ENCODE data around the gene FXYD3.

Gene FXYD3

DNA sequence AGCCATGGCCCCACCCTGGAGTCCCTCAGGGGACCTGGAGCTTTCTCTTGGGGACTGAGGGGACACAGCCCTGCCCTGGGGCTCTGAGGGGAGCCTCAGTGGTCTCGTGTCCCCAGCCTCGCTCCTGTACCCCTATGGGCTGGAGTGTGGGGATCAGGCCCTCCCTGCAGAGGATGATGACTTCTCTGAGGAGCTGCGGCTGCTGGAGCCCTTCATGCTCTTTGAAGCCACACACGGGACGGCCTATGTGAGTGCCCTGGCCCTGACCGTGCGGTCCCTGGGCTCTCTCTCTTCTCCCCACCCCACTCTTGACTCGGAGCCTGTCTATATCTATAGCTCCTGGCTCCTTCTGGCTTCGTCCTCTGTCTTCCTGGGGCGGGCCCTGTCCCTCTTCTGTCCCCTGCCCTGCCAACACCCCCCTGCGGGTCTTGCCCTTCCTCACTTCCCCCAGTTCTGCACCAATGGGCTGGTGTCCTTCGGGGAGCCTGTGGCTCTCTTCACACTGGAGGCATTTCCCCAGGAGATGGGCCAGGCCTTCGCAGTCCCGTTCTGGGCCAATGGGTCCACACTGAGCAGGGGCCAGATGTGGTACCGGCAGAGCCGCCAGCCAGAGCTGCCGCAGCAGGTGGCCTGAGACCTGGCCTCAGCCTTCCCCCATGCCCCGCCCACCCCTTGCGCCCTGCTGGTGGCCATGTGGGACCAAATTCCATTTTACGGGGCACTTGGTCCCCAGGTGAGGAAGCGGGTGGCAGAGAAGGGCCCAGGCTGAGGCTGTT, 41.0 kb upstream of the FXYD3 start:
- Histone ChIP-seq H3K36me3 (no peaks in the 10 kb centered on the region), H3K4me3 (peak overlapping the region; percentile 38), H3K4me2 (peak overlapping the region; percentile 92), H3K27ac (peak overlapping the region; percentile 84), H4K20me1 (no peaks in the 10 kb centered on the region), H3K9ac (peak overlapping the region; percentile 67; the same call in 1 of the 2 replicates), H3K27me3 (no peaks in the 10 kb centered on the region), H3K4me1 (peaks cover 85% of the 10 kb centered on the region), H3K9me3 (no peaks in the 10 kb centered on the region)
- no peak for TF ChIP-seq Cebpa-rat (IDR thresholded peaks at IDR 0.05)

DNA sequence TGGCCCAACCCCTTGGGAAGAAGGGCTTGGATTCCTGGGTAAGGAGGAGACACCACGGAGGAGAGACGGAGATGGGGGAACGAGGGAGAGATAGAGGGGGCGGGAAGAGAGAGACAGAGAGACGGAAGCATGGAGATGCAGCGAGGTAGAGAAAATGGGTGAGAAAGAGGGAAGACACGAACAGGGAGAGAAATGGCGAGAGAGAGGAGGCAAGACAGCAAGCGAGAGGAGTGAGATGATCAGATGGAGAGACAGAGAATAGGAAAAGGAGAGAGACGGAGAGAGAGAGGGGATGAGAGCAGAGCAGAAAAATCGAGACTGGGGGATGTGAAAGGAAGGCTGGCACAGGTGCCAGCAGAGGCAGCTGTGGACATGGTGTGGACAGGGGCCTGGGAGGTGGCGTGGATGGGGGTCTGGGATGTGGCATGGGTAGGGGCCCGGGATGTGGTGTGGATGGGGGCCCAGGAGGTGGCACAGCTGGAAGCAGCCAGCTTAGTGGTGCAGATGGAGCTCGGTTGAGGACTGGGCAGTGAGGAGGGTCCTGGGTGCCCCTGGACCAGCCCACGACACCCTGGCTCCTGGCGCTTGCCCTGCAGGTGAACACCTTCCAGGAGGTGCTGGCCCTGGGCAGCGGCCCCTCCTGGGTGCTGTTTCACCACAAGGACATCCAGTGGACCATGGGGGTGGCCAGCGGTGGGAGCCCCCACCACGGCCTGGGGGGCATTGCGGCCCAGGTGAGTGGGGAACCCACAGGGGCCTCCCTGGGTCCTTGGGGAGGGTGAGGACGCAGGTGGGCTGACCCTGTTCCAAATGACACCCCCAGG, 40.2 kb upstream of the FXYD3 start:
- H3K4me2 ChIP-seq, result peak overlapping the region; percentile 92

DNA sequence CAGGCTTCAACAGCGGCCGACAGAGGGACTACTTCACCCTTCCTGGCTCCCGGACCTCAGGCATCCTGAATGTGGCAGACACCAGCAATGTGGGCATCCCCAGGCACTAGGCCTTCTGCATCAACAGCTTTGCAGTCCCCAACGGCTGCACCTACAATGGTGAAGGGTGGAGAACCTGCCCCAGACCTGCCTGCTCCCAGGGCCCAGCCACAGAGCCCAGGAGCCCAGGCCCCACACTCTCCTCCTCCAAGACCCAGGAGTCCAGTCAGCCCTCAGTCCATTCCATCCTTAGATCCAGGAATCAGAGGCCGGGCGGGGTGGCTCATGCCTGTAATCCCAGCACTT, 39.6 kb upstream of the FXYD3 start:
- Histone ChIP-seq H3K9ac (peak overlapping the region; percentile 60; the same call in 1 of the 2 replicates), H3K27ac (peak overlapping the region; percentile 61), H3K36me3 (no peaks in the 10 kb centered on the region), H3K9me3 (no peaks in the 10 kb centered on the region), H3K4me1 (peaks cover 91% of the 10 kb centered on the region), H3K4me3 (peak overlapping the region; percentile 38; the same call in 1 of the 2 replicates), H4K20me1 (no peaks in the 10 kb centered on the region), H3K27me3 (no peaks in the 10 kb centered on the region), H3K4me2 (peak overlapping the region; percentile 92)
- no peak for TF ChIP-seq Cebpa-rat (IDR thresholded peaks at IDR 0.05)

More for the DNA sequence above, 40.2 kb upstream of the FXYD3 start:
- Histone ChIP-seq H3K27ac (peak overlapping the region; percentile 61), H3K36me3 (no peaks in the 10 kb centered on the region), H3K4me1 (peaks cover 85% of the 10 kb centered on the region), H3K9ac (peak overlapping the region; percentile 60; the same call in 1 of the 2 replicates), H3K27me3 (no peaks in the 10 kb centered on the region), H3K4me3 (peak overlapping the region; percentile 38), H4K20me1 (no peaks in the 10 kb centered on the region), H3K9me3 (no peaks in the 10 kb centered on the region)
- TF ChIP-seq Cebpa-rat (IDR thresholded peaks at IDR 0.05), result no peak

DNA sequence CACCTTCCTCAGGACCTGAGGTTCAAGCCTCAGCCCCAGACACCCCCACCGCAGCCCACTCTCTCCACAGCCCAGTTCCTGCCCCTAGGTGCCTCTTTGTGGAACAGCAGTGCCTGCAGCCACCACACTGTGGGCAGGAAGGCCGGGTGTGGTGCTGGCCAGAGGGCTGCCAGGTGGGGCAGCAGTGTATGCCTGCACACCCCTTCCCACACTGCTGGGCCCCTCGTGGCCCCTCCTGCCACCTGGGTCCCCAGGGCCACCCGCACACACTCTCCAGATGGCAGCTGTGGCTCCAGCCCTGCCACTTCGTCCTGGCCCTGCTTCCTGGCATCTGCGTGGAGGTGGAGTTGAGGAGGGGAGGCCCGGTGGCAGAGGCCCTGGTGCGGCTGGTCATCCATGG, 39.0 kb upstream of the FXYD3 start:
- no peak for TF ChIP-seq Cebpa-rat (IDR thresholded peaks at IDR 0.05)
- H3K4me2 ChIP-seq, result peak overlapping the region; percentile 92
- H3K36me3 ChIP-seq, result no peaks in the 10 kb centered on the region
- H4K20me1 ChIP-seq, result no peaks in the 10 kb centered on the region
- H3K4me1 ChIP-seq, result peaks cover 98% of the 10 kb centered on the region
- H3K9ac ChIP-seq, result peak overlapping the region; percentile 60; the same call in 1 of the 2 replicates
- no peaks in the 10 kb centered on the region for H3K27me3 ChIP-seq
- peak overlapping the region; percentile 61 for H3K27ac ChIP-seq
- H3K4me3 ChIP-seq, result peak overlapping the region; percentile 38; the same call in 1 of the 2 replicates
- no peaks in the 10 kb centered on the region for H3K9me3 ChIP-seq

DNA sequence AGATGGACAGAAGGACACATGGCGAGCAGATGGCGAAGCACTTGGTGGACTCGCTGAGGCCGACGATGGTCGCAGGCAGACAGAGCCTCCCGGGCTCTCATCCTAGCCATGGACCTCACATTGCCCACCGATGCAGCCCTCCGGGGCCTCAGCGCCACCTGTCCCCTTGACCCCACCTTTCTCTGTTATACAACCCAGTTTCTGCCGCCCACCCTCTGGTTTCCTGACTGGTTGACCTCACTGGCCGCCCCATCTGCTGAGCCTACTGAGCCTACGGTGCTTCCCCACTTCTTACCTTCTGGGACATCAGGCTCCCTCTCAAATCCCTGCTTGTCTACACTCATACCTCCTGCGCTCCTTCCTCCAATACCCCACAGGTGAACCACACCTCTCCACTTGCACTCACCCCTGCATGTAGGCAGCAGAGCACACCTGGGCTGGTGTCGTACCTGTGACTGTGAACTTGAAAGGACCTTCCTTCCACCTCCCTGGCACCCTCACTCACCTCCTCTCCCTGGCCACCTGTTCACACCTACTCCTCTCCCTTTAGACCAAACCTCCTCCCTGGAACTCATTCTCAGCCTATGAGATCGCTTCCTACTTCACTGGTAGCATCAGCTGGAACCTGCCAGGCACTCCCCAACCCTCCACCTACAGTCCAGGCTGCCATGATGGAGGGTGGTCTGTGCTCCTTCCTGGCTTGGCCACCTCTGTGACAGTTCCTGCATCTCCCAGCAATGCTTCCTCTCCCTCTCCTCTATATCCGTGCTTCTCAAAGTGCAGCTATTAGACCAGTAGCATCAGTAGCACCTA, 38.0 kb upstream of the FXYD3 start:
- Histone ChIP-seq H3K9ac (peak overlapping the region; percentile 60; the same call in 1 of the 2 replicates), H3K4me3 (no peak overlapping the region), H3K4me2 (peak overlapping the region; percentile 92), H4K20me1 (no peaks in the 10 kb centered on the region), H3K27me3 (no peaks in the 10 kb centered on the region), H3K27ac (peak overlapping the region; percentile 61; the same call in 1 of the 2 replicates), H3K36me3 (no peaks in the 10 kb centered on the region), H3K4me1 (peaks cover 100% of the 10 kb centered on the region), H3K9me3 (no peaks in the 10 kb centered on the region)
- TF ChIP-seq Cebpa-rat (IDR thresholded peaks at IDR 0.05), result no peak

GRCh38 chr19:35079826-35080225, 35.8 kb upstream of the FXYD3 start:
- H3K4me2 ChIP-seq, result 0 out of 2 replicates have a peak overlapping the region, but pooled peaks have one; percentile 5
- H3K9ac ChIP-seq, result no peak overlapping the region
- H3K36me3 ChIP-seq, result no peaks in the 10 kb centered on the region
- H3K4me1 ChIP-seq, result peaks cover 100% of the 10 kb centered on the region
- no peaks in the 10 kb centered on the region for H3K9me3 ChIP-seq
- H3K4me3 ChIP-seq, result no peak overlapping the region
- no peaks in the 10 kb centered on the region for H3K27me3 ChIP-seq
- TF ChIP-seq Cebpa-rat (IDR thresholded peaks at IDR 0.05), result no peak
- H3K27ac ChIP-seq, result no peak overlapping the region; the same call in 1 of the 2 replicates
- no peaks in the 10 kb centered on the region for H4K20me1 ChIP-seq

DNA sequence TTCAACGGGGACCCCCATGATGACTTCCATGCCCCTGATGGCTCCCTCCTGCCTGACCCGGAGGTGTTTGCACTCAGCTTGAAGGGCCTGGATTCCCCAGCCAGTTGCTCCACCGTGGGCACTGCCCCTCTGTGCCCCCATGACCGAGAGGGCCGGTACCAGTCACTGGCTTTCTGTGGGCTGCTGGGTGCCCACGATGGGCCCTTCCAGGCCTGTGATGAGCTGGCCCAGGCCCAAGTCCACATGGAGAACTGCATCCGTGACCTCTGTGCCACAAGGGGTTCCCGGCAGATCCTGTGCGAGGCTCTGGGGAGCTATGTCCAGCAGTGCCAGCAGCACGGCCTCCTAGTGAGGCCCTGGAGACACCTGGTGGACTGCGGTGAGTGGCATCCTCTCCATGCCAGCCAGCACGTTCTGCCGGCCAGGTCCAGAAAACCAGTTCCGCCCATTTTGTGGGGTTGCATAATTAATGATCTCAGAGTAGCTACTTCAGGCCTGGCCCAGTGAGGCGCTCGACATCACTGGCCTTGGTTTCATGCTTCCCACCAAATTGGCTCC, 34.9 kb upstream of the FXYD3 start:
- no peak for TF ChIP-seq Cebpa-rat (IDR thresholded peaks at IDR 0.05)
- Histone ChIP-seq H3K9me3 (no peaks in the 10 kb centered on the region), H4K20me1 (no peaks in the 10 kb centered on the region), H3K36me3 (no peaks in the 10 kb centered on the region), H3K27ac (peak overlapping the region; percentile 47; the same call in 1 of the 2 replicates), H3K4me1 (peaks cover 100% of the 10 kb centered on the region), H3K9ac (no peak overlapping the region), H3K4me2 (peak overlapping the region; percentile 10), H3K27me3 (no peaks in the 10 kb centered on the region), H3K4me3 (no peak overlapping the region)

DNA sequence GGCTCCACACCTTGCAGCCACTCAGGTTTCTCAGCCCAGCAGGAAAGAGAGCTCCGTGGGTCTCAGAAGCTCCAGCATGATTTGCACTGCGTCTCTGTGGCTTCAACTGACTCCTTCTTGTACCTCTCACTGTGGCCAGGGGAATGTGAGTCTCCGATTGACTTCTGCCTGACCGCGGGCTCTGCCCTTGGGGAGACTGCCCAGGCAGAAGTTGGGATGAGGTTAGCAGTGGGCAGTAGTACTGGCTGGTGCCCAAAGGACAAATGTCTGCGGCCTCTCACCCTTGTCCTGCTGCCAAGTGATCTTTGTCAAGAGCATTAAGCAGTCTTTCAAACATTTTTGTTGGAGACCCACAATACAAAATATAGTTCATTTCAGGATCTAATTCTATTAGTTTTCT, 34.4 kb upstream of the FXYD3 start:
- Histone ChIP-seq H3K4me1 (peaks cover 100% of the 10 kb centered on the region), H3K36me3 (no peaks in the 10 kb centered on the region), H3K27ac (no peak overlapping the region; the same call in 1 of the 2 replicates), H3K4me2 (peak overlapping the region; percentile 10), H3K9ac (no peak overlapping the region), H3K9me3 (no peaks in the 10 kb centered on the region), H3K4me3 (no peak overlapping the region), H3K27me3 (no peaks in the 10 kb centered on the region), H4K20me1 (no peaks in the 10 kb centered on the region)
- no peak for TF ChIP-seq Cebpa-rat (IDR thresholded peaks at IDR 0.05)
